Lung (tissue), 12 donors: ENCODE measurements around the gene CA10. TPM values are rescaled to one million over a fixed set of nuclear protein-coding genes. Genes with fewer than 3 reads are reported as not detected.

Experiments used
- ATAC-seq: fragments of 200-7000 bp; cut with Tn5 transposase; one replicate; pipeline ENCODE4 v1.9.1; 2020; ENCODE audit warnings: moderate number of reproducible peaks; ENCODE audit not compliant: insufficient read depth, low FRiP score
- DNase-seq, 3 donors: peaks; one replicate each; pipeline ENCODE4 v3.0.0-alpha.2; 2013 to 2017
- H3K27ac ChIP-seq, 2 donors: one replicate each; pipeline ENCODE4 v1.5.1; 2013; ENCODE audit warnings: mild to moderate bottlenecking in 2 of 2, moderate library complexity in 2 of 2, control low read depth in 1 of 2, inconsistent platforms in 1 of 2, low read depth in 1 of 2, low read length in 1 of 2
- H3K27me3 ChIP-seq, 3 donors: one replicate each; pipeline ENCODE4 v1.5.1; 2013; ENCODE audit warnings: low read length in 2 of 3; ENCODE audit not compliant: control insufficient read depth in 3 of 3, insufficient read depth in 3 of 3
- H3K36me3 ChIP-seq, 4 donors: one replicate each; pipeline ENCODE4 v1.5.1; 2013; ENCODE audit warnings: low read length in 4 of 4, mild to moderate bottlenecking in 1 of 4, moderate library complexity in 1 of 4; ENCODE audit not compliant: control insufficient read depth in 4 of 4, insufficient read depth in 4 of 4
- H3K4me1 ChIP-seq, 5 donors: one replicate each; pipeline ENCODE4 v1.5.1; 2013; ENCODE audit warnings: low read length in 5 of 5, mild to moderate bottlenecking in 2 of 5, moderate library complexity in 1 of 5; ENCODE audit not compliant: control insufficient read depth in 5 of 5, insufficient read depth in 5 of 5
- H3K4me3 ChIP-seq: one replicate; pipeline ENCODE4 v1.5.1; 2013; ENCODE audit warnings: mild to moderate bottlenecking, control low read depth, moderate library complexity
- H3K9ac ChIP-seq, 2 donors: one replicate each; pipeline ENCODE4 v1.5.1; 2013; ENCODE audit warnings: low read length in 2 of 2, control low read depth in 1 of 2; ENCODE audit not compliant: insufficient read depth in 1 of 2
- H3K9me3 ChIP-seq, 4 donors: one replicate each; pipeline ENCODE4 v1.5.1; 2013; ENCODE audit warnings: low read length in 3 of 4, mild to moderate bottlenecking in 1 of 4, moderate library complexity in 1 of 4; ENCODE audit not compliant: control insufficient read depth in 4 of 4, insufficient read depth in 3 of 4
- CTCF ChIP-seq: IDR thresholded peaks from 2 replicates; pipeline ENCODE4 v1.5.1; 2012; ENCODE audit warnings: mild to moderate bottlenecking; ENCODE audit errors: control extremely low read depth, extremely low read depth
- WGBS, 2 donors: extraction: QIAGEN DNeasy Blood & Tissue Kit; methylation state at CpG; one replicate each; pipeline ENCODE4 v1.1.7; 2013; 5-methylcytosine and 5-hydroxymethylcytosine counted together
- polyA plus RNA-seq, 2 donors: library from polyadenylated mRNA; stranded (reverse); fragments of 200-250 nt; gene quantifications; one replicate each; pipeline ENCODE4 v1.2.1, GENCODE V29; 2013
- total RNA-seq, 2 donors: library from RNA; depleted of rRNA in 1 of 2; stranded (reverse); fragments of >200 nt in 1 of 2; gene quantifications; one replicate each; pipeline ENCODE4 v1.2.1, GENCODE V29; 2014 to 2021
- donor health status: control.
- donor health status: control.
- donor health status: Bipolar disorder and iron deficiency.
- donor health status: healthy.
- donor health status: DM: yes; HTN: yes; CAD: no.

The CA10 gene
- total and polyA plus RNA-seq, 4 donors, result 0.04 to 0.17 TPM; not detected in 2

GRCh38 chr17:51668155-51668962 lies 490.2 kb downstream of the CA10 start:
- 74 to 86% methylated on average over 18 to 21 of the region's 21 CpGs for WGBS, 2 donors
- Histone ChIP-seq H3K9ac (no peak overlapping the region), H3K27me3 (no peaks in the 10 kb centered on the region), H3K36me3 (no peaks in the 10 kb centered on the region), H3K27ac (no peak overlapping the region), H3K4me3 (no peak overlapping the region), H3K4me1 (no peaks in the 10 kb centered on the region), H3K9me3 (peaks cover 0 to 3% (median 0%) of the 10 kb centered on the region in 4 donors)
- no peak for ATAC-seq
- TF ChIP-seq CTCF, result no peak
- no peak for DNase-seq

- Histone ChIP-seq H3K27me3 (peaks cover 0 to 3% (median 0%) of the 10 kb centered on the region in 3 donors), H3K9ac (no peak overlapping the region), H3K9me3 (peaks cover 0 to 3% (median 0%) of the 10 kb centered on the region in 4 donors), H3K36me3 (no peaks in the 10 kb centered on the region), H3K4me3 (no peak overlapping the region), H3K4me1 (no peaks in the 10 kb centered on the region), H3K27ac (no peak overlapping the region)
- WGBS, 2 donors, result 83 to 88% methylated on average over 2 of the region's 2 CpGs
- TF ChIP-seq CTCF, result no peak
- ATAC-seq (no peak), DNase-seq (no peak)
Observed at GRCh38 chr17:51667706-51668083, 490.8 kb downstream of the CA10 start.

GRCh38 chr17:51666971-51667705 lies 491.4 kb downstream of the CA10 start:
- Histone ChIP-seq H3K4me1 (no peaks in the 10 kb centered on the region), H3K9me3 (peaks cover 0 to 3% (median 0%) of the 10 kb centered on the region in 4 donors), H3K4me3 (no peak overlapping the region), H3K27me3 (peaks cover 0 to 3% (median 0%) of the 10 kb centered on the region in 3 donors), H3K27ac (no peak overlapping the region), H3K9ac (no peak overlapping the region), H3K36me3 (no peaks in the 10 kb centered on the region)
- TF ChIP-seq CTCF, result no peak
- 59 to 79% methylated on average over 1 of the region's 1 CpG for WGBS, 2 donors
- DNase-seq (no peak), ATAC-seq (no peak)
